Measurements from ENCODE around the gene RUFY4.
"Not testable (repeated sequence)": the region's sequence is repeated elsewhere in the genome, so short reads cannot be mapped to it uniquely, and the experiment has no call there.

The RUFY4 gene

GRCh38 chr2:218093879-218094278 lies 24.8 kb downstream of the RUFY4 start:
- TF ChIP-seq, protein P1, sequence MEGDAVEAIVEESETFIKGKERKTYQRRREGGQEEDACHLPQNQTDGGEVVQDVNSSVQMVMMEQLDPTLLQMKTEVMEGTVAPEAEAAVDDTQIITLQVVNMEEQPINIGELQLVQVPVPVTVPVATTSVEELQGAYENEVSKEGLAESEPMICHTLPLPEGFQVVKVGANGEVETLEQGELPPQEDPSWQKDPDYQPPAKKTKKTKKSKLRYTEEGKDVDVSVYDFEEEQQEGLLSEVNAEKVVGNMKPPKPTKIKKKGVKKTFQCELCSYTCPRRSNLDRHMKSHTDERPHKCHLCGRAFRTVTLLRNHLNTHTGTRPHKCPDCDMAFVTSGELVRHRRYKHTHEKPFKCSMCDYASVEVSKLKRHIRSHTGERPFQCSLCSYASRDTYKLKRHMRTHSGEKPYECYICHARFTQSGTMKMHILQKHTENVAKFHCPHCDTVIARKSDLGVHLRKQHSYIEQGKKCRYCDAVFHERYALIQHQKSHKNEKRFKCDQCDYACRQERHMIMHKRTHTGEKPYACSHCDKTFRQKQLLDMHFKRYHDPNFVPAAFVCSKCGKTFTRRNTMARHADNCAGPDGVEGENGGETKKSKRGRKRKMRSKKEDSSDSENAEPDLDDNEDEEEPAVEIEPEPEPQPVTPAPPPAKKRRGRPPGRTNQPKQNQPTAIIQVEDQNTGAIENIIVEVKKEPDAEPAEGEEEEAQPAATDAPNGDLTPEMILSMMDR (IDR thresholded peaks at IDR 0.05; ENCODE audit: insufficient read depth, low read length, missing control alignments): no peak
- no peak for DNase-seq (ENCODE audit: low read depth, low spot score)
- POLR2A ChIA-PET: no interaction called here
- CTCF ChIA-PET: interaction anchor here (0.6 to 0.8 kb wide), 2 partner anchors 12 to 51 kb away, joined by 3 read pairs; no protein-coding TSS in a partner anchor
- no peak overlapping the region for H3K4me3 ChIP-seq (ENCODE audit: low read depth, low read length)

DNA sequence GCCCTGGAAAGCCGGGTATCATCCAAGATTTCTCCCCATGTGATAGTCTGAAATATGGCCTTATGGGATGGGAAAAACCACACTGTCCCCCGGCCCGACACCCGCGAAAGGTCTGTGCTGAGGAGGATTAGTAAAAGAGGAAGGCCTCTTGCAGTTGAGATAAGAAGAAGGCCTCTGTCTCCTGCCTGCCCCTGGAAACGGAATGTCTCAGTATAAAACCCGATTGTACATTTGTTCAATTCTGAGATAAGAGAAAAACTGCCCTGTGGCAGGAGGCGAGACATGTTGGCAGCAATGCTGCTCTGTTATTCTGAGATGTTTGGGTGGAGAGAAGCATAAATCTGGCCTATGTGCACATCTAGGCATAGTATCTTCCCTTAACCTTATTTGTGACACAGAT lies 26.8 kb downstream of the RUFY4 start:
- H3K4me3 ChIP-seq (ENCODE audit: low read depth, low read length): no peak overlapping the region
- DNase-seq (ENCODE audit: low read depth, low spot score): no peak
- POLR2A ChIA-PET: no interaction called here
- CTCF ChIA-PET: no interaction called here
- TF ChIP-seq, protein P1 (IDR thresholded peaks at IDR 0.05; ENCODE audit: insufficient read depth, low read length, missing control alignments): no peak

GRCh38 chr2:218097975-218098374 lies 28.9 kb downstream of the RUFY4 start:
- no peak for DNase-seq (ENCODE audit: low read depth, low spot score)
- ChIA-PET CTCF (interaction anchor here (1.0 kb wide), 1 partner anchor 70 kb away, joined by 3 read pairs; no protein-coding TSS in a partner anchor), POLR2A (no interaction called here)
- TF ChIP-seq, protein P1 (IDR thresholded peaks at IDR 0.05; ENCODE audit: insufficient read depth, low read length, missing control alignments): no peak
- H3K4me3 ChIP-seq (ENCODE audit: low read depth, low read length): no peak overlapping the region

- H3K4me3 ChIP-seq (ENCODE audit: low read depth, low read length); DNase-seq (ENCODE audit: low read depth, low spot score): not testable (repeated sequence)
- POLR2A ChIA-PET: interaction anchor here (0.6 kb wide), 1 partner anchor 13 kb away, joined by 3 read pairs; no protein-coding TSS in a partner anchor
- CTCF ChIA-PET: interaction anchor here (1.4 kb wide), 1 partner anchor 59 kb away, joined by 4 read pairs; no protein-coding TSS in a partner anchor
Measured at GRCh38 chr2:218108834-218109233, 39.8 kb downstream of the RUFY4 start.

GRCh38 chr2:218121789-218122188 lies 52.7 kb downstream of the RUFY4 start:
- not testable (repeated sequence) for H3K4me3 ChIP-seq (ENCODE audit: low read depth, low read length); DNase-seq (ENCODE audit: low read depth, low spot score)
- POLR2A ChIA-PET: interaction anchor here (0.7 kb wide), 1 partner anchor 13 kb away, joined by 3 read pairs; no protein-coding TSS in a partner anchor
- CTCF ChIA-PET: interaction anchor here (1.0 kb wide), 1 partner anchor 87 kb away, joined by 3 read pairs; no protein-coding TSS in a partner anchor

GRCh38 chr2:218122286-218122685 lies 53.2 kb downstream of the RUFY4 start:
- CTCF ChIA-PET: interaction anchor here (1.0 kb wide), 1 partner anchor 88 kb away, joined by 3 read pairs; no protein-coding TSS in a partner anchor
- POLR2A ChIA-PET; H3K4me3 ChIP-seq (ENCODE audit: low read depth, low read length); DNase-seq (ENCODE audit: low read depth, low spot score): not testable (repeated sequence)

DNA sequence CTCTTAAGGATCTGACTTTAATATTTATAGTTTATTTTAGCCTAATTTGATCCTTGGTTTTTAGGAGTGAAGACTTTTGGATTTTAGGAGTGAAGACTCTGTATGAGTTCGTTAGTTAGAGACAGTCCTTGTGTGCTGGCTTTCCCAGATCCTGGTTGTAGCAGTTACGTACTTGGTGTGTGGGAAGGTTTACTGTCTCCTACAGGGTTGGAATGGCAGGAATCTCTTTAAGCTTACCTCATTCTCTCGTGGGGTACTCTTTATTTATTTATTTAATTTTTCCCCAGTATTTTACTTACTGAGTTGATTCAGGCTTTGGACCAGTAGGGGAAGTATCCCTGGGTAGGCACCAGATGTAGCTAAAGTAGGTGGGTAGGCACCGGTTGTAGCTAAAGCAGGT lies 54.9 kb downstream of the RUFY4 start:
- ChIA-PET POLR2A (no interaction called here), CTCF (no interaction called here)
- no peak overlapping the region for H3K4me3 ChIP-seq (ENCODE audit: low read depth, low read length)
- TF ChIP-seq, protein P1 (IDR thresholded peaks at IDR 0.05; ENCODE audit: insufficient read depth, low read length, missing control alignments): no peak
- DNase-seq (ENCODE audit: low read depth, low spot score): no peak

- TF ChIP-seq, protein P1 (IDR thresholded peaks at IDR 0.05; ENCODE audit: insufficient read depth, low read length, missing control alignments): no peak
- DNase-seq (ENCODE audit: low read depth, low spot score): no peak
- ChIA-PET POLR2A (no interaction called here), CTCF (no interaction called here)
- no peak overlapping the region for H3K4me3 ChIP-seq (ENCODE audit: low read depth, low read length)
Measured at GRCh38 chr2:218125095-218125494, 56.0 kb downstream of the RUFY4 start.

All from AG04449 (cell line).